ENCODE data around the gene SND1. TPM values are rescaled to one million over a fixed set of nuclear protein-coding genes. Genes with fewer than 3 reads are reported as not detected.

SND1 gene
- total and polyA plus RNA-seq, 10 donors = 61.7 to 173 (median 116) TPM

DNA sequence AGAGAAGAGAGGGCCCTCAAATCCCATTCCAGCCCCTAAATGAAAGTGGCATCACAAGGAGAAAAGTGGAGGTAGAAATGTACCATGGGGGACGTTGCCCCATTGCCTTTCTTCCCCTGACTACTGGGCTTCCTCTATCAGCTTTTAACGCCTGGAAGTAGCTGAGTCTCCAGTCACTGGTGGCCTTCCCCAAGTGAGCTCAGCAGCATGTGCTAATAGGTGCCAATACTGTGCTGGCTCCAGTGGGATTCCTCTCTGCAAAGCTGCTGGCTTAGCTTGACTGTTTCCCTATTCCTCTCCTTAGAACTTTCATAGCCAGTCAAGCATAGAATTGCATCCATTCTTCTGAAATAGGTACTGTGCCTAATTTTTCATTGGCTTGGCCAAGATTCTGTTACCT, 346.7 kb downstream of the SND1 start:
- Histone ChIP-seq H3K4me3 (no peak overlapping the region), H3K36me3 (peaks cover 0 to 52% (median under 1%) of the 10 kb centered on the region in 6 donors), H3K4me1 (peaks cover 22 to 80% (median 45%) of the 10 kb centered on the region in 6 donors), H3K27ac (peak overlapping the region in 1 of 8 donors; percentile 78), H3K27me3 (replicated peaks in 1 of 7) (no peaks in the 10 kb centered on the region), H3K9me3 (no peaks in the 10 kb centered on the region)
- DNase-seq = no peak
- intact Hi-C loops (cut with DNase I; ENCODE audit: low total_unique reads) = no loop called here
- TF ChIP-seq POLR2A (IDR thresholded peaks at IDR 0.05) = no peak
- TF ChIP-seq, protein P1, sequence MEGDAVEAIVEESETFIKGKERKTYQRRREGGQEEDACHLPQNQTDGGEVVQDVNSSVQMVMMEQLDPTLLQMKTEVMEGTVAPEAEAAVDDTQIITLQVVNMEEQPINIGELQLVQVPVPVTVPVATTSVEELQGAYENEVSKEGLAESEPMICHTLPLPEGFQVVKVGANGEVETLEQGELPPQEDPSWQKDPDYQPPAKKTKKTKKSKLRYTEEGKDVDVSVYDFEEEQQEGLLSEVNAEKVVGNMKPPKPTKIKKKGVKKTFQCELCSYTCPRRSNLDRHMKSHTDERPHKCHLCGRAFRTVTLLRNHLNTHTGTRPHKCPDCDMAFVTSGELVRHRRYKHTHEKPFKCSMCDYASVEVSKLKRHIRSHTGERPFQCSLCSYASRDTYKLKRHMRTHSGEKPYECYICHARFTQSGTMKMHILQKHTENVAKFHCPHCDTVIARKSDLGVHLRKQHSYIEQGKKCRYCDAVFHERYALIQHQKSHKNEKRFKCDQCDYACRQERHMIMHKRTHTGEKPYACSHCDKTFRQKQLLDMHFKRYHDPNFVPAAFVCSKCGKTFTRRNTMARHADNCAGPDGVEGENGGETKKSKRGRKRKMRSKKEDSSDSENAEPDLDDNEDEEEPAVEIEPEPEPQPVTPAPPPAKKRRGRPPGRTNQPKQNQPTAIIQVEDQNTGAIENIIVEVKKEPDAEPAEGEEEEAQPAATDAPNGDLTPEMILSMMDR (IDR thresholded peaks at IDR 0.05 in 8 of 11, conservative IDR thresholded peaks at IDR 0.05 in 3 of 11) = no peak
- no peak for TF ChIP-seq POLR2AphosphoS5 (IDR thresholded peaks at IDR 0.05)
- WGBS, 5 donors = 64 to 94% (median 77%) methylated on average over 2 of the region's 2 CpGs

DNA sequence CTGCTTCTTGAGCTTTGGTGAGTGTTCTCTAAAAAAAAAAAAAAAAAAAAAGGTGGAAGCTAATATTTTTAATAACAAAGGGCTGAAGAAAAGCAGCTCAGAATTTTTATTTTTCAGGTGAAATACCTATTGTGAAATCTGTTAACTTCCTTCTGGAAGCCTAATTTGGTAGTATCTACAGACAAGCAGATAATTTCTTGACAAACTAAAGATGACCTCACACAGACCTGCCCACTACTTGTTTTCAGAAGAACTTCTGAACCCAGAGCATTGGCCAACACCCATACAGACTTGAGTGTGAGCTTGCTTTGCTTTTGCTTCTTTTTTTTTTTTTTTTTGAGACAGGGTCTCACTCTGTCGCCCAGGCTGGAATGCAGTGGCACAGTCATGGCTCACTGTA, 348.1 kb downstream of the SND1 start:
- 88 to 100% (median 100%) methylated on average over 1 of the region's 1 CpG for WGBS, 5 donors
- no peak for DNase-seq
- Histone ChIP-seq H3K36me3 (peaks cover 0 to 40% (median 0%) of the 10 kb centered on the region in 6 donors), H3K27ac (peak overlapping the region in 6 of 8 donors; percentile 18 to 78 (median 56)), H3K27me3 (replicated peaks in 1 of 7) (no peaks in the 10 kb centered on the region), H3K9me3 (no peaks in the 10 kb centered on the region), H3K4me3 (no peak overlapping the region), H3K4me1 (peaks cover 23 to 87% (median 56%) of the 10 kb centered on the region in 6 donors)
- TF ChIP-seq POLR2A (IDR thresholded peaks at IDR 0.05) (no peak), POLR2AphosphoS5 (IDR thresholded peaks at IDR 0.05) (no peak)
- TF ChIP-seq, protein P1 (IDR thresholded peaks at IDR 0.05 in 8 of 11, conservative IDR thresholded peaks at IDR 0.05 in 3 of 11) = no peak
- intact Hi-C loops (cut with DNase I; ENCODE audit: low total_unique reads) = no loop called here

DNA sequence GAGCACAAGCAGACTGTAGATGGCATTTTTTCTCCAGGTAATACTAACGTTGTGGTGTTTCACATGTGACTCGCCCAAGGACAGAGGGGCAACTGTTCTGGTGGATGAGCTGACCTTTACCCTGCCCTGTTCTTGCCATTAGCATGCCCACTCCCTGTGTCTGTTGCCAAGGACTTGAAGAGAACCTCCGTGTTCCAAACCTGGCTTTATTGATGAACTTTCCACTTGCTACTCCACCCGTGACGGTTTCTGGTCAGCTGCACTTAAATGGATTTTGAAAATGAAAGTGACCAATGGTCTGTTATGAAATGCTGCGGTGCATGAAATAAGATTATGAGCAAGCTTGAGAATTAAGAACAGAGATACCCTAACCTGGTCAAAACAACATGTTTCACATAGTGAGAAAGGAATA, 348.9 kb downstream of the SND1 start:
- WGBS, 5 donors = 51 to 71% (median 64%) methylated on average over 6 of the region's 6 CpGs
- H3K9me3 ChIP-seq = no peaks in the 10 kb centered on the region
- peaks cover 0 to 40% (median 0%) of the 10 kb centered on the region in 6 donors for H3K36me3 ChIP-seq
- DNase-seq = no peak
- intact Hi-C loops (cut with DNase I; ENCODE audit: low total_unique reads) = no loop called here
- peak overlapping the region in 1 of 8 donors; percentile 26 for H3K4me3 ChIP-seq
- TF ChIP-seq POLR2AphosphoS5 (IDR thresholded peaks at IDR 0.05) (no peak), POLR2A (IDR thresholded peaks at IDR 0.05) (no peak)
- TF ChIP-seq, protein P1 (IDR thresholded peaks at IDR 0.05 in 8 of 11, conservative IDR thresholded peaks at IDR 0.05 in 3 of 11) = no peak
- H3K27ac ChIP-seq = peak overlapping the region in 7 of 8 donors; percentile 17 to 78 (median 53)
- no peaks in the 10 kb centered on the region for H3K27me3 ChIP-seq (replicated peaks in 1 of 7)
- peaks cover 20 to 87% (median 53%) of the 10 kb centered on the region in 6 donors for H3K4me1 ChIP-seq

DNA sequence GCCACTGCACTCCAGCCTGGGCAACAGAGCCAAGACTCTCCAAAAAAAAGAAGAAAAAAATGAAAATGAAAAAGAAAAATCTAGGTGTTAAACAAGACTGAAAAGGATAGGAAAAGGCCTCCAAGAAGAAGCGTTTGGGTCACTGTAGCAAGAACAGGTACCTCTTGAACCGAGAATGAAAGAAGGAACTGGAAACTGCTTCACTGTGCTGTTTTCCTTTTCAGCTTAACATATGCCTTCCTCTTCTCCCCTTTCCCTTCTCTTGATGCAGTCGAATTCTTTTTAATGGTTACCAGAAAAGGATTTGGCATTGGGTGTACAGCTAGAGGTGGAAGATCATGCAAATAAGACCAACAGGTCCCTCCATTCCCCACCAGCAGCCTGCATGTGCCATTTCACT, 351.2 kb downstream of the SND1 start:
- TF ChIP-seq, protein P1 (IDR thresholded peaks at IDR 0.05 in 8 of 11, conservative IDR thresholded peaks at IDR 0.05 in 3 of 11) = no peak
- TF ChIP-seq POLR2A (IDR thresholded peaks at IDR 0.05) (no peak), POLR2AphosphoS5 (IDR thresholded peaks at IDR 0.05) (no peak)
- intact Hi-C loops (cut with DNase I; ENCODE audit: low total_unique reads) = no loop called here
- no peaks in the 10 kb centered on the region for H3K27me3 ChIP-seq (replicated peaks in 1 of 7)
- H3K36me3 ChIP-seq = peaks cover 0 to 40% (median 0%) of the 10 kb centered on the region in 6 donors
- peak overlapping the region in 3 of 8 donors; percentile 9 to 72 (median 12) for H3K27ac ChIP-seq
- peaks cover 15 to 80% (median 47%) of the 10 kb centered on the region in 6 donors for H3K4me1 ChIP-seq
- H3K9me3 ChIP-seq = no peaks in the 10 kb centered on the region
- no peak for DNase-seq
- peak overlapping the region in 1 of 8 donors; percentile 23 for H3K4me3 ChIP-seq
- 46 to 51% (median 50%) methylated on average over 3 of the region's 3 CpGs for WGBS, 5 donors
